Thymus (tissue), 11 donors: Measurements from ENCODE around the gene CLK1. TPM values are rescaled to one million over a fixed set of nuclear protein-coding genes. Genes with fewer than 3 reads are reported as not detected.

ENCODE experiments used
- DNase-seq, 9 donors: peaks; one replicate each; pipeline ENCODE4 v3.0.0-alpha.2; 2013; ENCODE audit warnings: low spot score in 9 of 9, low read depth in 6 of 9, missing footprints in 1 of 9
- H3K27ac ChIP-seq, 2 donors: one replicate each; pipeline ENCODE4 v1.5.1; 2013; ENCODE audit warnings: control low read depth in 1 of 2, low read depth in 1 of 2, low read length in 1 of 2, mild to moderate bottlenecking in 1 of 2, moderate library complexity in 1 of 2
- H3K27me3 ChIP-seq, 2 donors: one replicate each; pipeline ENCODE4 v1.5.1; 2013; ENCODE audit warnings: low read length in 1 of 2; ENCODE audit not compliant: control insufficient read depth in 2 of 2, insufficient read depth in 1 of 2
- H3K36me3 ChIP-seq, 2 donors: one replicate each; pipeline ENCODE4 v1.5.1; 2013; ENCODE audit warnings: low read length in 1 of 2, mild to moderate bottlenecking in 1 of 2, moderate library complexity in 1 of 2; ENCODE audit not compliant: control insufficient read depth in 2 of 2, insufficient read depth in 2 of 2
- H3K4me1 ChIP-seq, 2 donors: one replicate each; pipeline ENCODE4 v1.5.1; 2013; ENCODE audit warnings: low read length in 2 of 2; ENCODE audit not compliant: control insufficient read depth in 2 of 2, insufficient read depth in 2 of 2
- H3K4me3 ChIP-seq, 2 donors: one replicate each; pipeline ENCODE4 v1.5.1; 2013; ENCODE audit warnings: low read length in 2 of 2, control low read depth in 1 of 2, mild to moderate bottlenecking in 1 of 2
- H3K9me3 ChIP-seq, 2 donors: one replicate each; pipeline ENCODE4 v1.5.1; 2013; ENCODE audit warnings: low read length in 1 of 2, mild to moderate bottlenecking in 1 of 2; ENCODE audit not compliant: control insufficient read depth in 2 of 2, insufficient read depth in 1 of 2
- WGBS: extraction: QIAGEN DNeasy Blood & Tissue Kit; methylation state at CpG from one replicate; pipeline ENCODE4 v1.1.7; 2013; 5-methylcytosine and 5-hydroxymethylcytosine counted together
- polyA plus RNA-seq: library from polyadenylated mRNA; stranded (reverse); fragments of 200-250 nt; gene quantifications from one replicate; pipeline ENCODE4 v1.2.3, GENCODE V29; 2013
- total RNA-seq: library from RNA; stranded (reverse); fragments of 120-200 nt; gene quantifications from one replicate; pipeline ENCODE4 v1.2.4, GENCODE V29; 2013
- donor health status: healthy.

The CLK1 gene
- total and polyA plus RNA-seq, 2 donors: 295 to 1,486 TPM

DNA sequence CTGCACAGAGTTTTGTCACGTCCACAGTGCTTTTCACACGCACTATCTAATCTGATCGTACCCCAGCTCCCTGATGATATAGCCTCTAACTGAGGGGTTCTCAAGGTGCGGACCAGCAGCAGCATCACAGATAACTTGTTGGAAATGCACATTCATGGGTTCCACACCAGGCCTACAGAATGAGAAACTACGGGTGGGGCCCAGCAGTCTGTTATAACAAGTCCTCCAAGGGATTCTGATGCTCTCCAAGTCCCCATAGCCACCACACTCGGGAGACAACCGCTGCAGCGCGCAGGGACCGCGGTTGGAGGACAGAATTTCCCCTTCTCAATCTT is 53.5 kb downstream of the CLK1 start:
- Histone ChIP-seq H3K27me3 (no peaks in the 10 kb centered on the region), H3K9me3 (no peaks in the 10 kb centered on the region), H3K4me1 (peaks cover 9 to 17% of the 10 kb centered on the region in 2 donors), H3K36me3 (peaks cover 14 to 26% of the 10 kb centered on the region in 2 donors), H3K4me3 (peak overlapping the region; percentile 82 to 94), H3K27ac (peak overlapping the region; percentile 61 to 86)
- DNase-seq: no peak
- 13% methylated on average over 11 of the region's 11 CpGs for WGBS

GRCh38 chr2:200810252-200810997 is 54.0 kb downstream of the CLK1 start:
- DNase-seq: peak in 2 of 9 donors; percentile 2 to 8
- WGBS: 75% methylated on average over 6 of the region's 6 CpGs
- Histone ChIP-seq H3K27ac (peak overlapping the region; percentile 61 to 86), H3K4me1 (peaks cover 9 to 17% of the 10 kb centered on the region in 2 donors), H3K4me3 (peak overlapping the region; percentile 82 to 94), H3K9me3 (no peaks in the 10 kb centered on the region), H3K36me3 (peaks cover 12 to 20% of the 10 kb centered on the region in 2 donors), H3K27me3 (no peaks in the 10 kb centered on the region)

GRCh38 chr2:200809506-200810251 is 54.8 kb downstream of the CLK1 start:
- H3K4me3 ChIP-seq: no peak overlapping the region
- no peak overlapping the region for H3K27ac ChIP-seq
- no peak for DNase-seq
- peaks cover 6 to 13% of the 10 kb centered on the region in 2 donors for H3K36me3 ChIP-seq
- H3K27me3 ChIP-seq: no peaks in the 10 kb centered on the region
- WGBS: 97% methylated on average over 7 of the region's 7 CpGs
- no peaks in the 10 kb centered on the region for H3K9me3 ChIP-seq
- H3K4me1 ChIP-seq: peaks cover 9 to 17% of the 10 kb centered on the region in 2 donors

Other genes starting within 250 kb of the CLK1 start
- 257 TPM for gene BZW1, start 52.7 kb downstream of the CLK1 start, total RNA-seq
- 119 TPM for gene BZW1, start 52.7 kb downstream of the CLK1 start, polyA plus RNA-seq
- 47.1 TPM for gene PPIL3, start 24.4 kb upstream of the CLK1 start, total RNA-seq
- 32.6 TPM for gene PPIL3, start 24.4 kb upstream of the CLK1 start, polyA plus RNA-seq
- 43.2 TPM for gene NIF3L1, start 24.7 kb upstream of the CLK1 start, total RNA-seq
- 26.2 TPM for gene NIF3L1, start 24.7 kb upstream of the CLK1 start, polyA plus RNA-seq
- 19.4 TPM for gene ORC2, start 99.0 kb upstream of the CLK1 start, total RNA-seq
- gene ORC2, start 99.0 kb upstream of the CLK1 start, polyA plus RNA-seq: 16.5 TPM
- 8.9 TPM for gene HYCC2, start 207.0 kb upstream of the CLK1 start, total RNA-seq
- 8.5 TPM for gene HYCC2, start 207.0 kb upstream of the CLK1 start, polyA plus RNA-seq
- gene NDUFB3, start 207.3 kb upstream of the CLK1 start, total RNA-seq: 210 TPM
- gene NDUFB3, start 207.3 kb upstream of the CLK1 start, polyA plus RNA-seq: 83.0 TPM